ENCODE data around the gene KRT26.

- TF ChIP-seq EZH2 (IDR thresholded peaks at IDR 0.05; ENCODE audit: borderline replicate concordance, insufficient read depth, low read length, poor library complexity, severe bottlenecking) (no peak), SMC3 (conservative IDR thresholded peaks at IDR 0.05; ENCODE audit: poor library complexity) (no peak), REST (IDR thresholded peaks at IDR 0.05; ENCODE audit: borderline replicate concordance) (no peak), RAD21 (conservative IDR thresholded peaks at IDR 0.05) (no peak), MXI1 (conservative IDR thresholded peaks at IDR 0.05; ENCODE audit: poor library complexity, severe bottlenecking) (no peak), EP300 (conservative IDR thresholded peaks at IDR 0.05; ENCODE audit: poor library complexity, severe bottlenecking) (no peak), TAF1 (IDR thresholded peaks at IDR 0.05; ENCODE audit: low read depth) (no peak), POLR2AphosphoS5 (IDR thresholded peaks at IDR 0.05) (no peak)
- TF ChIP-seq, protein P1, sequence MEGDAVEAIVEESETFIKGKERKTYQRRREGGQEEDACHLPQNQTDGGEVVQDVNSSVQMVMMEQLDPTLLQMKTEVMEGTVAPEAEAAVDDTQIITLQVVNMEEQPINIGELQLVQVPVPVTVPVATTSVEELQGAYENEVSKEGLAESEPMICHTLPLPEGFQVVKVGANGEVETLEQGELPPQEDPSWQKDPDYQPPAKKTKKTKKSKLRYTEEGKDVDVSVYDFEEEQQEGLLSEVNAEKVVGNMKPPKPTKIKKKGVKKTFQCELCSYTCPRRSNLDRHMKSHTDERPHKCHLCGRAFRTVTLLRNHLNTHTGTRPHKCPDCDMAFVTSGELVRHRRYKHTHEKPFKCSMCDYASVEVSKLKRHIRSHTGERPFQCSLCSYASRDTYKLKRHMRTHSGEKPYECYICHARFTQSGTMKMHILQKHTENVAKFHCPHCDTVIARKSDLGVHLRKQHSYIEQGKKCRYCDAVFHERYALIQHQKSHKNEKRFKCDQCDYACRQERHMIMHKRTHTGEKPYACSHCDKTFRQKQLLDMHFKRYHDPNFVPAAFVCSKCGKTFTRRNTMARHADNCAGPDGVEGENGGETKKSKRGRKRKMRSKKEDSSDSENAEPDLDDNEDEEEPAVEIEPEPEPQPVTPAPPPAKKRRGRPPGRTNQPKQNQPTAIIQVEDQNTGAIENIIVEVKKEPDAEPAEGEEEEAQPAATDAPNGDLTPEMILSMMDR (IDR thresholded peaks at IDR 0.05; ENCODE audit: poor library complexity, severe bottlenecking): no peak
Observed at GRCh38 chr17:40777459-40777858, 5.5 kb upstream of the KRT26 start.
